Measurements from ENCODE around the gene FBXO21. TPM values are rescaled to one million over a fixed set of nuclear protein-coding genes. Genes with fewer than 3 reads are reported as not detected.

FBXO21 gene
- total and polyA plus RNA-seq, 2 of the 4 experiments (the other 2 are of a cell fraction): 43.6 to 56.6 TPM

- Histone ChIP-seq H4K20me1 (ENCODE audit: insufficient read depth, low read length) (no peaks in the 10 kb centered on the region), H4K91ac (ENCODE audit: insufficient read depth, low read depth, low read length) (no peak overlapping the region), H3K79me1 (ENCODE audit: low read depth in 1 of 2, low read length in 2 of 2) (no peaks in the 10 kb centered on the region), H2AK9ac (replicated peaks; ENCODE audit: low read depth, low read length, poor library complexity) (no peak overlapping the region), H3K9me1 (ENCODE audit: insufficient read depth, low read length) (no peaks in the 10 kb centered on the region), H2BK120ac (ENCODE audit: low read depth, low read length) (no peak overlapping the region), H3K23ac (ENCODE audit: low read depth, low read length) (no peak overlapping the region), H3K9ac (ENCODE audit: low read depth, low read length) (no peak overlapping the region), H3K4ac (ENCODE audit: low read depth, low read length) (no peak overlapping the region), H3K36me3 (ENCODE audit: control insufficient read depth, insufficient read depth, low read length) (no peaks in the 10 kb centered on the region), H3K4me3 (ENCODE audit: insufficient read depth, low read depth, low read length) (no peak overlapping the region), H3K4me2 (ENCODE audit: low read depth, low read length) (no peak overlapping the region), H3K9me3 (ENCODE audit: control insufficient read depth, insufficient read depth, low read length) (peaks cover 1% of the 10 kb centered on the region; the same call in 1 of the 2 replicates), H3K56ac (ENCODE audit: extremely low read depth, insufficient read depth, low read length) (no peak overlapping the region), H4K5ac (ENCODE audit: low read depth, low read length) (no peak overlapping the region), H3K27ac (ENCODE audit: insufficient read depth, low read length) (no peak overlapping the region), H2AK5ac (ENCODE audit: low read depth, low read length) (no peak overlapping the region), H3K14ac (replicated peaks; ENCODE audit: low read depth, low read length) (no peak overlapping the region), H2BK5ac (ENCODE audit: low read depth, low read length, poor library complexity, severe bottlenecking) (no peak overlapping the region), H3K27me3 (ENCODE audit: control insufficient read depth, insufficient read depth, low read length) (peaks cover 63% of the 10 kb centered on the region), H2BK20ac (ENCODE audit: low read depth, low read length) (no peak overlapping the region), H2AFZ (replicated peaks; ENCODE audit: low read length, poor library complexity) (no peak overlapping the region), H3K4me1 (ENCODE audit: control insufficient read depth, insufficient read depth, low read length) (no peaks in the 10 kb centered on the region), H4K8ac (ENCODE audit: low read depth in 2 of 2, low read length in 2 of 2) (no peak overlapping the region), H2BK15ac (ENCODE audit: low read depth, low read length) (no peak overlapping the region), H3K18ac (ENCODE audit: low read depth, low read length) (no peak overlapping the region)
- dilution Hi-C loops (cut with HindIII; ENCODE audit: low sequenced_read_pairs, unreplicated experiment) (no loop called here), in situ Hi-C loops (cut with MboI; ENCODE audit: low sequenced_read_pairs) (no loop called here), intact Hi-C loops (cut with micrococcal nuclease) (no loop called here)
- POLR2A ChIA-PET (ENCODE audit: unreplicated experiment): no interaction called here
- ATAC-seq (ENCODE audit: low read depth) (no peak), DNase-seq (no peak)
- BruUV-seq (replicated peaks): no TSS peak
- WGBS, 2 experiments (ENCODE audit: extremely low coverage in 2 of 2, insufficient read length in 1 of 2): no CpG with 5 or more reads among the region's 18 CpGs
- TF ChIP-seq RFX5 (IDR thresholded peaks at IDR 0.05; ENCODE audit: low read depth, low read length) (no peak), MXI1 (IDR thresholded peaks at IDR 0.05; ENCODE audit: borderline replicate concordance, low read depth, low read length) (no peak), CEBPB (IDR thresholded peaks at IDR 0.05; ENCODE audit: low read depth, low read length) (no peak), SMC3 (IDR thresholded peaks at IDR 0.05; ENCODE audit: low read depth, low read length) (no peak), USF2 (IDR thresholded peaks at IDR 0.05; ENCODE audit: low read depth, low read length) (no peak), NFE2L2 (IDR thresholded peaks at IDR 0.05; ENCODE audit: low read depth, low read length) (no peak), ELK1 (IDR thresholded peaks at IDR 0.05; ENCODE audit: borderline replicate concordance, low read depth, low read length) (no peak), MAZ (IDR thresholded peaks at IDR 0.05; ENCODE audit: borderline replicate concordance, low read depth, low read length) (no peak), POLR2A (IDR thresholded peaks at IDR 0.05; ENCODE audit: low read depth, low read length) (no peak)
- CTCF ChIA-PET: no interaction called here
These were observed 96.2 kb downstream of the FBXO21 start for GRCh38 chr12:117093918-117094630.
